GM19328 (cell line): ENCODE results near the gene SLCO1B3.

Experiments
- ATAC-seq: cut with Tn5 transposase; IDR thresholded peaks from one replicate; pipeline ENCODE4 v1.9.1; 2021; ENCODE audit warnings: mild to moderate bottlenecking, moderate library complexity; ENCODE audit not compliant: unreplicated experiment

Gene SLCO1B3

GRCh38 chr12:20868277-20868676 is 57.8 kb downstream of the SLCO1B3 start:
- ATAC-seq = no peak

GRCh38 chr12:20883288-20883687 is 72.8 kb downstream of the SLCO1B3 start:
- ATAC-seq = no peak

GRCh38 chr12:20885116-20885515 is 74.6 kb downstream of the SLCO1B3 start:
- no peak for ATAC-seq

- no peak for ATAC-seq
Measured at GRCh38 chr12:20885552-20885951, 75.0 kb downstream of the SLCO1B3 start.

GRCh38 chr12:20917269-20917668 is 106.8 kb downstream of the SLCO1B3 start:
- no peak for ATAC-seq

GRCh38 chr12:20917819-20918218 is 107.3 kb downstream of the SLCO1B3 start:
- no peak for ATAC-seq

GRCh38 chr12:20931894-20932293 is 121.4 kb downstream of the SLCO1B3 start:
- ATAC-seq = no peak

GRCh38 chr12:20946732-20947131 is 136.2 kb downstream of the SLCO1B3 start:
- ATAC-seq = no peak

GRCh38 chr12:20950248-20950647 is 139.7 kb downstream of the SLCO1B3 start:
- ATAC-seq = no peak

GRCh38 chr12:20963303-20963702 is 152.8 kb downstream of the SLCO1B3 start:
- ATAC-seq = no peak

GRCh38 chr12:20963762-20964161 is 153.3 kb downstream of the SLCO1B3 start:
- ATAC-seq = no peak
